Fibroblast of the conjunctiva (primary cell): ENCODE results near the gene PDE11A.

Source experiments
- DNase-seq: peaks from one replicate; pipeline ENCODE4 v3.0.0-alpha.2; 2010; ENCODE audit warnings: low read depth

PDE11A gene

DNA sequence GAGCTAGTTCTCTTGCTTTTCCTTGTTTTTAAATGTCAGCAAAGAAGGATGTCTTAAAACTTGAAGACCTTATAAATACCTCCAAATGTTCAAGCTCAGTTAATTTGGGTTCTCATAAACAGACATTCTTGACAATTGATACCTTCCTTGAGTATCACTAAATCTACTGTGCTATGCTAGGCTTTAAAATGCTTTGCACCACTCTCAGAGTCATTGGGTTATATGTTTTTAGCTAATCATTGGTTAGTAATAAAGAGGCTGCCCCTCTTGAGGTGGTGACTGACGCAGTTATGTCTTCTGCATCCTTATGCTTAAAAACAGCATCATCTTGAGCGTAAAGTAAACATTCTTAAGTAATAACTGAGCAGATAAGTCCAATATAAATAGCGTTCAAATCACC is 404.0 kb downstream of the PDE11A start:
- no peak for DNase-seq

DNA sequence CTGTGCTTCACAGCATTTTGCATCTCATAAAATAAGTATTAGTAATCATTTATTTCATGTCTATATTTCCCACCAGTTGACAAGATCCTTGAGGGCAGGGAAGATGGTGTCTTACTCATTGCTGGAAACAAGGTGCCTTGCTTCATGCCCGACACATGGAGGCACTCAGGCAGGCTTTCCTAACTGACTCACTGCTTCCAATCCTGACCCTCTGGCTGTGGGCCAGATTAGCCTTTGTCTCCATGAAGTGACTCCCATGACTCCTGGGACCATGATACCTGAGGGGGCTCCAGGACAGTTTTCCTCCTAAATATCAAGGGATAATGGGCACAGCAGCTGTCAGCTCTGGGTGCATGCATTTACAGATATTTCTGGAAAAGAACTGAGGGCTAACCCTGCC is 405.0 kb downstream of the PDE11A start:
- no peak for DNase-seq

DNA sequence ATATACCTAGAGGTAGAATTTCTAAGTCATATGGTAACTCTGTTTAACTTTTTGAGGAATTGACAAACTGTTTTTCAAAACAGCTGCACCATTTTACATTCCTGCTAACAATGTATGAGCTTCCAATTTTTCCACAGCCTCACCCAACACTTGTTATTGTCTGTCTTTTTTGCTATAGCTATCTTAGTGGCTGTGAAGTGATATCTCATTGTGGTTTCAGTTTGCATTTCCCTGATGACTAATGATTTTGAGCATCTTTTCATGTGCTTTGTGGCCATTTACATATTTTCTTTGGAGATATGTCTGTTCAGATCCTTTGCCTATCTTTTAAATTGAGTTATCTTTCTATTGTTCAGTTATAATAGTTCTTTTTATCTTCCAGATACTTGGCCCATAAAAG is 406.2 kb downstream of the PDE11A start:
- DNase-seq: no peak

DNA sequence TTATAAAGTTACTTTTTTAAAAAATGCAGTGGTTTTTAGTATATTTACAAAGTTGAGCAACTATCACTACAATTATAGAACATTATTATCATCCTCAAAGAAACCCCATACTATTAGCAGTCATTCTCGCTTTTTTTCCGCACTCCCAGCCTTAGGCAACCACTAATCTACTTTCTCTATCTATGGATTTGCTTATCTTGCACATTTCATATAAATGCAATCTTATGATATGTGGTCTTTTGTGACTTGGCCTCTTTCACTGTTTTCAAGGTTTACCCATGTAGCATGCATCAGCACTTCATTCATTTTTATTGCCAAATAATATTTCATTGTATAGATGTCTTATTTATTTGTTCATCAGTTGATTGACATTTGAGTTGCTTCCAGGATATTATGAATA is 406.6 kb downstream of the PDE11A start:
- DNase-seq: no peak

DNA sequence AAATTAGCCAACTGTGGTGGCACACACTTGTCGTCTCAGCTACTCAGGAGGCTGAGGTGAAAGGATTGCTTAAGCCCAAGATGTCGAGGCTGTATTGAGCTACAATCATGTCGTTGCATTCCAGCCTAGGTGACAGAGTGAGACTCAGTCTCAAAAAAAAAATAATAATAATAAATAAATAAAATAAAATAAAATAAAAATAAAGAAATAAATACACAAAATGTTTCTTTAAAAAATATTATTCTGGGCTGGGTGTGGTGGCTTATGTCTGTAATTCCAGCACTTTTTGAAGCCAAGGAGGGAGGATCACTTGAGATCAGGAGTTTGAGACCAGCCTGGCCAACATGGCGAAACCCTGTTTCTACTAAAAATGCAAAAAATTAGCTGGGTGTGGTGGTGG is 407.2 kb downstream of the PDE11A start:
- DNase-seq: no peak

DNA sequence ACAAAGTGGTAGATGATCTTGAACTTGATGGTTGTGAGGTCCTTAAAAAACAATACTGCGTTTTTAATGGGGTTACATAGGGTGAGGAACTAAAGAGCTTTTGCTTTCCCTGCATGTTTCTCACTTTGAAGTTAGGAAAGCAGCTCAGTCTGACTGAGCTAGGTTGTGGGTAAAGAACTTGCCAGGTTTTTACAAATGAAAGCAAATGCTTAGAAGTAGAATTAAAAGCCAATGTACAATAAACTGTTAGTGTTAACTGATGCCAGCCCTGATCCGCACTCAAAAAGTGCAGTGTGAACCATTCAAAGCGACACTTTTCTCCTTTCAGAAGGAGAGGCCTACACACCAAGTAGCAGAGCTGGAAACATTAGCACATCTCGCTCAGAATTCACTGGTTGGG is 409.7 kb downstream of the PDE11A start:
- no peak for DNase-seq

DNA sequence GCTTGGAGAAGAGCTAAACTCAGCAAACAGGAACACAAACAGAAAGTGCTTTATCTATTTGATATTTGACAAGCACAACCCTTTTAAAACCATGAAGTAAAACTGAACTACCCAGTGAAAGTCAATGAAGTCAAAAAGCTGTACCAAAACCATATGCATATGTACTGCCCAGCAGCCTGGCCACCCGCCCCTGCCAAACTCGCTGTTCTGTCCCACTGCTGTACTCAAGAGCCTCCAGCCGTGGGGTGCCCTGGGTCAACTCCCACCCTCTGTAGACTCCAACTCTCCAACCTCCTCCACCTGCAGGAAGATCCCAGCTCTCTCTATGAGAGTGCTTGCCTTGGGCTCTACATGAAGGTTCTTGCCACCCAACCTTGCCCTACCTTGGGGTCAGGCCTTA is 411.8 kb downstream of the PDE11A start:
- no peak for DNase-seq

DNA sequence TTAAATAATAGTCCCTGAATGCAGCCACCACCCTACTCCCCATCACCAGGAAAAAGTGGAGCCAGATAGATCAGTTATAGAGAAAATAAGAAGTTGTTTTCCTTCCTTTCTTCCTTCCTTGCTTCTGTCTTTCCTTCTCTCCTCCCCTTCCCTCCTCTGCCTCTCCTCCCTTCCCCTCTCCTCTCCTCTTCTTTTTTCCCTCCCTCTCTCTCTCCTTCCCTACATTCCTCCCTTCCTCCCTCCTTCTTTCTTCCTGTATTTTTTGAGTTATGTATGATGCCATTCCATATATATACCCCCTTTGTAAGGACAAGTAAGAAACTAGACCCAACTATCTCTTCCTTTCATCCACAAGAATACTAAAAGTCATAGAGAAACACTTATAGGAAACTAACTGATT is 414.3 kb downstream of the PDE11A start:
- no peak for DNase-seq

DNA sequence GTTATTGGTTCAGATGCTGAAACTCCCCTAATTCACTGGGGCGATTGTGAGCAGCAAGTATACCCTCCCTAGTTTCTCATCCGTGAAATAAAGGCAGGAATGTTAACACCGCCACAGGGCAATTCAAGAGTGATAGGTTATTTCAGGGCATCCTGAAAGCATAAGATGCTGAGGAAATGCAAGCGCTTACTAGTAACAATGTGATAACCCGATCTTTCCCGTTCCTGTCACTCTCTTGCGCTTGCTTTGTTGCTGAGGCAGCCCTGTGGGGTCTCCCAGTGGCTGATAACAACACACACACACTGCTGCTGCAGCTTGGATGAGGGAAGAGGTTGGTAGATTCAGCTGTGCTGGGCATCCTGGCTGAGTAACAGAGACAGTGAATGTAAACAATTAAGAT is 420.7 kb downstream of the PDE11A start:
- no peak for DNase-seq

DNA sequence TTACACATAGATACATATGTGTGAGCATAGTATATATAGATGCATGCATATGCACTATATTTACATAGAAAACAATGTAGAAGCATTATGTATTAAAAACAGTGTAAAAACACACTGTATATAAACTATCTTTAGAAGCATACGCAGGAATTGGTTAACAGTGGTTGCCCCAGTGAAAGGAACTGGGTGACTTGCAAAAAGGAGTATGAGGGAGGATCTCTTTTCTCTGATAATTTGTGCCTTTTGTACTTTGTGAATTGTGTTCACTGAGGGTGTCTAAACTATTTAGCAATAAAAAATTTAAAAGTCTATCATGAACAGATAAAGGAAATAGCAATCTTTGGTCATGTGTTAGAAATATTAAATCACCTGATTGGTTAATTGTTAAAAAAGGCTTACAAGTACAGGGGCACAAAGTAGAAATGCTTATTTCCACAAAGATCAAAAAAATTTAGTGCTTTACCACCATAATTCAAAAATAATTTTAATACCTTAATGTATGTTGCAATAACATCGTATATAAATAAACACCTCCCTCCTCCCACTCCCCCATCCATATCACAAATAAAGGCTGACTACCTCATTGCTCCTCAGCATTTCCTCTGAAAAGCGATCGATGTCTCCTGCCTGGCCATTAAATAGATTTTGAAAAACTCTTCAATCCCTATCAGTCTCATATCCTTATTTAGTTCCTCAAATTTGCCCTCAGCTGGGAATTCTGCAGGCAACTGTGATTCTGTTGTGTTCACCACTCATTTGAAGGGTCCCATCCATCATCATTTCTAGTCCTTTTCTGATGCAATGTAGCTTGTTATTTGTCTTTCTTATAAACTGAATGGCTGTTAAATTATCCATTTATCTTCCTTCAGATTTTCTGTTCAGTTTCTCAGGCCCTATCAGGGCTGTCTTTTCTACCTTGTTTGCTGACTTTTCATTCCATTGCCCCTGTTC is 422.7 kb downstream of the PDE11A start:
- no peak for DNase-seq

DNA sequence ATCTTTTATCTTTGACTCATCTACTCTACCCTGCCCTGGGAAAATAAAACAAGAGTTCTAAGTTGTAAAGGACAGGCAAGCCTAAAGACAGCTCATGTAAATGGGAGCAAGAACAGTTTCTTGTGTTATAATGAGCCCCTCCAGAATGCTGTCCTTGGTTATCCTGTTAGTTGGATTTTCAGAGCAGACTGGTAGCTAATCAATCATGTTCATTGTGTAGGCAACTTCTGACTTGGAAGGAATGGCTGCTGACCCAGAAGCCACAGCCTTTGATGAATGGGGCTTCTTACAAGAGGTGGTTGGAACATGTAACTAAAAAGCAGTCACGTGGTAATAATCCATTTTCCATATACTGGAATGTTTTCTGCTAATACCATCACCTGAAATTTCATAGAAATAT is 425.8 kb downstream of the PDE11A start:
- DNase-seq: no peak

DNA sequence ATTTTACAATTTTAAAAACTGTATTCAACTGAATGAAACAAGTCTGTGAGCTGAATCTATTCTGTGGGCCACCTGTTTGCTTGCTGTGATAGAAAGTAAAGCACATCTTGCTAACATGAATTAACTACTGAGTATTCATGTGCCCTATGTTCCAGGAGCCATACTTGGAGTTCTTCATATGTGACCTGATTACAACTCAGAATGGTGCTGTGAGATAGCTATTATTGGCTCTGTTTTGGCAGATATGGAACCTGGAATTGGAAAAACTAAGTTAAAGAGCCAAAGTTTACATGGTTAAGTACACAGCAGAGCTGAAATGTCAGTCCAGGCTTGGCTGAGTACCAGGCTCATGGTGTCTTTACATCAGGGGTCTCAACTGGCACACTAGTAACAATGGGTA is 426.3 kb downstream of the PDE11A start:
- DNase-seq: no peak

DNA sequence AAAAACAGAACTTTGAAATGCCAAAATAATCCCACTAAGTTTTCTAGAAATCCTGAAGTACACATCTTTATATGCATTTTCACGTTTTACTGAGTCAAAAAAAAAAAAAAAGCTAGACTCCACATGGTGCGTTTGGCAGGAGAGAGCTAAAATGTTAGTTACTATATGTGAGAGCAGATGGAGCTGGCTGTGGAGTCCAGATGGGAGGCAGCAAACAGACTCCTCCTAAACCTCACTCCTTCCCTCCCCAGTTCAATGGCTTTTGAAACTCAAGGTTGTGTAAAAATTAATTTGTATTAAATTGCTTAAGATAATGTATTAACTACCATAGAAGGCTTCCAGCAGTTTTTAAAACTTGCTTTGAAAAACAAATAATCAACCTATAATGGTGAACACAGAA is 431.2 kb downstream of the PDE11A start:
- DNase-seq: no peak

DNA sequence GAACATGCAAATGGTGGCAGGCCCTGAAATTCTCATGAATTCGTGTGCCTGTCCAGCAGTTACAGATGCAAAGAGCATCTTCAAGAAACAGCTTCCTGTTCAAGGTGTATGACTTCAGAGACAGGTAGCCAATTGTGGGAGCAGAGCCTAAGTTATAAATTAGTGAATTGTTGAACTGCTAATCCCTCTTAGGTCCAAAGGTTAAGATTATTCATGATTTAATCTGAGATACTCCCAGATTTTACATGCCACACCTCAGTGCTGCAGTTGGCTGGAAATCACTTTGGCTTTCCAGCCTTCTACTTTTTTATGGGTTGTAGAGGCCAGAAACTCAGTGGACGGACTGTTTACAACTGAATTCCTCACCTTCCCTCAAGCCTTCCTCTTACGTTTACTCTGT is 432.2 kb downstream of the PDE11A start:
- no peak for DNase-seq

DNA sequence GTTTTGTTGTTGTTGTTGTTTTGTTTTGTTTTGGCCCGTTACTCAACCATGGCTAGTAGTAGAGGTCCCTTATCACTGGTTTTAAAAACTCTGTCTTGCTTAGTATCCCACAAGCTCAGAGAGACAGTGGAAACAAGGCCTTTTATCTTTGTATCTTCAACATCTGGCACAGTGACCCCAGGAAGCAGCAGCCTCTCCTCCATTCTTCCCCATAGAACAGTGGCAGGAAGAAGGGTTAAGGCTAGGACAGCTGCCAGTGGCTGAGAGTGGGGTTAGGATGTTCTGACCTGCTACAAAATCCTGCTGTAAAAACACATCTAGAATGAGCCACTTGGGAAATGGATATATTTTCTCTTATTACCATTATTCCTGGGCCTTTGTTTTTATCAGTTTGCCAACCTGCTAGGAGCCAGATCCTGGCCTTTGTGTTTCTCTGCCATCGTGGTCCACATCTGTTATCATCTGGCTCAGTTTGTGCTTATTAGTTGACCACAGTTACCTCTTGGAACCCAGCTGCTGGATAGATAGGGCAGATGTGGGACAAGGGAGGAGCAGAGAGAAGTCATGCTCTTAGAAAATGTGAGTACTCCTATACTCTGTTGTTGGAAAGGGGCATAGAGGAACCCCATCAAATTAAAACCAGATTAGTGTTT is 433.2 kb downstream of the PDE11A start:
- no peak for DNase-seq

DNA sequence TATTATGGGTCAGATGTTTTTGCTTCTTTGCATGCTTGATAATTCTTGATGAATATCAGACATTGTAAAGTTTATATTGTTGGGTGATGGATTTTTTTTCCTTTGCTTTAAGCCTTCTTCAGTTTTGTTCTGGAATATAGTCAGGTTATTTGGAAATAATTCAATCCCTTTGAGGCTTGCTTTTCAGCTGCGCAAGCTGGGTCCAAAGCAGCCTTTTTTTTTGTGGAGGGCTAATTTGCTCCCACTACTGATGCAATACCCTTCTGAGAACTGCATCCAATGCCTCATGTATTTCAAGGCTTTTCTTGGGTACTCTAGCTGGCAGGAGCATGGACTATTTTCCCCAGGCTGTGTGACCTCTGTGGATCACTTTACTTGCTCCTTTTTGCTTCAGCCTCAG is 434.1 kb downstream of the PDE11A start:
- no peak for DNase-seq

DNA sequence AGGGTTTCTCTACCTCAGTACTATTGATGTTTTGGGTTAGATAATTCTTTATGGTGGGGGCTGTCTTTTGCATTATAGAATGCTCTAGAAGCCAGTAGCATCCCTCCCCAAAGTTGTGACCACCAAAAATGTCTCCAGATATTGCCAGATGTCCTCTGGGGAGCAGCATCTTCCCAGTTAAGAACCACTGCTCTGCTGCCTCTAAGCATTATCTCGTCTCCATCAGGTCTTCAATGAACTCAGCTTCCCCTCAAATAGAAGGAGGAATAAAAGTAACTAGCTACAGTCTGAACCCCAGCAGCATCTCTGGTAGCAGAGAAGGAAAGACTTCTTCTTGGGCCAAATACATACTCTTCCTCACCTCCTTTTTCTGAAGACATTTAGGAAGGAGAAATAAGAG is 435.9 kb downstream of the PDE11A start:
- no peak for DNase-seq

DNA sequence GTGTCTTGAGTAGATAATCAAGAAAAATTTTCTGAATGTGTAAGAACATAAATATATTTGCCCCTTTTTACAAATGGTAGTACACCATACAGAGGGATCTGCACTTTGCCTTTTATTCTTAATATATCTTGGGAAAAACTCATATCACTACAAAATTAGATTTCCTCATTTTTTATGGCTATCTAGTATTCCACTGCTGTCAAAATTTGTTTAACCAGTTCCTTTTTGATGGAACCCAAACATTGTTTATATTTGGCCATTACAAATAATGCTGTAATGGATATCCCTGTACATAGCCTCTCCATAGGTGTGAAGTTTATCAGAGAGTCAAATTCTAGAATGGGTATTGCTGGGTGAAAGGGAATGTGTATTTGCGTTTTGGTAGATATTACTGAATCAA is 436.9 kb downstream of the PDE11A start:
- no peak for DNase-seq

DNA sequence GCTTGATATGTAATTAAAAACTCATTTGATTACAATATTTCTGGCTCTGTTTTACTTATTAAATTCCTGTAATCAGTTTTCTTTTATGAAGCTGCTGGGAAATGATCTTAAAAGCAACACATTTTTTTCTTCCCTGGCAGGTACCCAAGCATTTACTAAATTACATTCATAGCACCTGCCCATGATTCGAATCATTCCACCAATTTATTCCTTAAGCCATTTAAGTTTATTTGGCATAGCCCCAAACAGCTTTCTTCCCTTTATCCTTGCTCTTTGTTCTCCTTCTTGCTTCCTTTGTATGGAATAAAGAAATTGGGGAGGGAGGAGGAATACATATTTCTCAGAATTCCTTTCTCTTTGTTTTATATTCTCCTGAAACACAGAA is 438.7 kb downstream of the PDE11A start:
- DNase-seq: no peak

DNA sequence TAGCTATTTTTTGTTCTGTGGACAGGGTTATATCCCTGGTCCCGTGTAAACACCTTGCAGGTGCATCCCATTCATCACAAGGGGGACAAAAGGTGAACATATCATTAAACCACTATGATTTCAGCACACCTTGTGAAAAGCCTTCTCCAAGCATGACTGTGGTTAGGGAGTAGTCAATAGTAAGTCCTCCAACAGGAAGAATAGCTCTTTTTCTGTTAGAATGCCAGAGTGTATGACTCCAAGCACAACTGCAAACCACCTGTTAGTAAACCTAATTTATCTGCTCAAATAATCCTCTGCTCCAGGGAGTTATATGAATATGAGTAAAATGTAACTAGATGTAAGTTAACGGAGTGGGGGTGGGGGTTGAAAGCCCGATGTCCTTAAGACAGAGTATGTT is 439.5 kb downstream of the PDE11A start:
- no peak for DNase-seq

DNA sequence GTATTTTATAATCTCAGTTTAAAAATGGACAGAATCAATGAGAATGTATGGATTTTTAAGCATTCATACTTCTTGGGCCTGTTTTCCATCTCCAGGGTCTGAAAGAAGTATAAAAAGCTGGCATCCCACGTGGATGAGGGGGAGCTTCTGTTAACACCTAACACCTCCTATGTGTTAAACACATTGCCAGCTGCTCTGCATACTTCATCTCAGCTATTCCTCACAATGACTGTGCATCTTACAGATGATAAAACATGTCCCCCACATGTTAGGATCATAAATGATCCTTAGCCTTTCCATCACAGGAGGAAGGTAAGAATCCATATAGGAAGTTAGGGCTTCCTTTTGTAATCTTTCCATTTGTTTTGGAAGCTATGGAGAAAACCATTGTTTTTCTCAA is 440.9 kb downstream of the PDE11A start:
- no peak for DNase-seq

DNA sequence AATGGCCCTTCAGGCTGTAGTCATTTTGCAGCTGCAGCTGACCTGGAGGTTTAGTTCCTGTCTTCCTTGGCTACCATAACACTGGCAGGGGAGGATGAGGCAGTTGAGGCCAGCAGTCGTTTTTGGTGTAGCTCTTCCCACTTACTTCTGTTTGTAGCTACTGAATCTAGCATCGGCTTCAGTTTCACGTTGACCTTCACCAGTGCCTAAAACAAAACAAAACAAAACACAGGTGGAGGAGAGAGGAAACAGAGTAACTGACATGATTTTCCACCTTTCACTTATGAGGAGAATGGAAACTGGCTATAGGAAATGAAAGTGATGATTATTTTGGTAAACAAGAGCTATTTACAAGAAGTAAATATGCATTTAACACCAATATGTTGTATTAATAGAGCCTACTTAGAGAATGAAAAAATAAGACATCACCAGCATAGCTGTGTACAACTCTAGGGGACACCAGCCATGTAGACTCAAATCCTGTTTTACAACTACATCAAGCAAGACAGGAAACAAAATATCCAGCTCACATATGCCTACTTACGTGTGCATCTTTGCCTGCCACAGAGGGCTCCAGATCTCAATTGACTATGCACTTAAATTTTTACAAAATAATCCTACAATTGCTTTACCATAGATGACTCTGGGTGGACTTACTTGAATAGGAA is 443.1 kb downstream of the PDE11A start:
- DNase-seq: no peak

DNA sequence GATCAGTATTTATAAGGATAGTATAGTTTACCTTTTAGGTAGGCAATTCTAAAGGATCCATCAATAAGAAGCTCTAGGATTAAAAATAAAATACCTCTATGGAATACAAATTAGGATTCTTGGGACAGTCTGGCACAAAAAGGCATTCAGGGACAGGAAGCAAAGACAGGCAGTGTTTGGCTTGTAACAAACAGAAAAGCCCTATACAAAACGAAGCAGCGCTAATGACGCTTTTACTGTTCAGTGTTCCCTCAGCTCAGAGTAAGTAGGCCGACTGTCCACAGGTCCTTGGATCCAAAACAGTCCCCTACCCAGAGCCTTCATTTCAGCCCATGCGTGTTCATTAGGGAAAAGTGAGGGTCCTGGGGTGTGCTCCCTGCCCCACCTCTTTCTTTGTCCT is 443.7 kb downstream of the PDE11A start:
- DNase-seq: no peak
